HG03064 (cell line): ENCODE results near the gene CORO2A.
A peak's percentile ranks its signal among the peaks of the same experiment; 100 is the strongest.
"Not testable (repeated sequence)": the region's sequence is repeated elsewhere in the genome, so short reads cannot be mapped to it uniquely, and the experiment has no call there.

Source experiments
- ATAC-seq: cut with Tn5 transposase; IDR thresholded peaks from one replicate; pipeline ENCODE4 v1.9.1; 2021; ENCODE audit warnings: low read depth; ENCODE audit not compliant: unreplicated experiment

Gene CORO2A

DNA sequence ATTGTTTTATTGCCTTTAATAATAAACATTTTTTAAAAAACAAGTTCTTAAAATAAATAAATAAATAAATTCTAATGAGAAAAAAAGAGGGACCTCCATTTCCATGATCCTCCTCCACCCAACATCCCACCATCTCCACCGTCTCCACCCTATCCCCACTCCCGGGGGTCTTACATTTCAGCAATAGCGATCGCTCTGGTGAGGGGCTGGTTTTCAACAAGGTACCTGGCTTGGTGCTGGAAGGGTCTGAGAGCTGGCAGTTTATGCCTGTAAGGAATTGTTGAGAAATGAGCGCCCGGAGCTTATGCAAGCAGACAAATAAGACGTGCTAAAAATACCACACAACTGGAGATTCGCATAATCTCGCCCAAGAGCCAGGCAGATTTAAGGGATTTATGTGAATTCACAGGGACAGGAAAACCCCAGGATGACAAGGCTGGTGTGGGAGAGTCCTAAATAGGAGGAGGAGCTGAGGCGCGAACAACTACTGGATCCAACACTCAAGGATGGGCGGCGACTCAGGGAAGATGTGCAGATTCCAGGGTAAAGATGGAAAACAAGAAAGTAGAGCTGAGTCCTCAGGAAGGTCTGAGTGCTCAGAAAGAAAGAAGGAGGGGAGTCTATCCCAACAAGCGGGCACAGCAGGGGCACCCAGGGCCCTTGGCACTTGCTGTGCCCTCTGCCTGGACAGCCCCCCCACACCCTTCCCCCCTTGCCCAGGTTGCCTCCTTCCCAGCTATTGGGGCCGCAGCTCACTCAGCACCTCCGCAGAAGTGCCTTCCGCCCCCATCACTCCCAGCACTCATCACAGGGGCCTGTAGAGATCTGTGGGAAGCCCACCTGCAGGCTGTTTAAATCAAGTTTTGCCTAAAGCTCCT lies 100.5 kb downstream of the CORO2A start:
- ATAC-seq, result no peak

DNA sequence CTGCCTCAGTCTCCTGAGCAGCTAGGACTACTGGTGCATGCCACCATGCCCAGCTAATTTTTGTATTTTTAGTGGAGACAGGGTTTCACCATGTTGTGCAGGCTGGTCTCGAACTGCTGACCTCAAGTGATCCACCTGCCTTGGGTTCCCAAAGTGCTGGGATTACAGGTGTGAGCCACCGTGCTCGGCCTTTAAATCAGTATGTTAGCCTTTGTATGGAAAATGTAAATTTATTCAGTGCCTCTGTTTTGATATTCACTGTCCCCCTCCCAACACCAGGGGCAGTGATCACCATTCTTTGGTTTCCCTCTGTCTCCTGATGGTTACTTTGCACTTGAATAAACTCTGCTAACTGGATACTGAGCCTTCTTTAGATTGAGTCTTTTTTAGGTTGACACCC lies 101.8 kb downstream of the CORO2A start:
- not testable (repeated sequence) for ATAC-seq

DNA sequence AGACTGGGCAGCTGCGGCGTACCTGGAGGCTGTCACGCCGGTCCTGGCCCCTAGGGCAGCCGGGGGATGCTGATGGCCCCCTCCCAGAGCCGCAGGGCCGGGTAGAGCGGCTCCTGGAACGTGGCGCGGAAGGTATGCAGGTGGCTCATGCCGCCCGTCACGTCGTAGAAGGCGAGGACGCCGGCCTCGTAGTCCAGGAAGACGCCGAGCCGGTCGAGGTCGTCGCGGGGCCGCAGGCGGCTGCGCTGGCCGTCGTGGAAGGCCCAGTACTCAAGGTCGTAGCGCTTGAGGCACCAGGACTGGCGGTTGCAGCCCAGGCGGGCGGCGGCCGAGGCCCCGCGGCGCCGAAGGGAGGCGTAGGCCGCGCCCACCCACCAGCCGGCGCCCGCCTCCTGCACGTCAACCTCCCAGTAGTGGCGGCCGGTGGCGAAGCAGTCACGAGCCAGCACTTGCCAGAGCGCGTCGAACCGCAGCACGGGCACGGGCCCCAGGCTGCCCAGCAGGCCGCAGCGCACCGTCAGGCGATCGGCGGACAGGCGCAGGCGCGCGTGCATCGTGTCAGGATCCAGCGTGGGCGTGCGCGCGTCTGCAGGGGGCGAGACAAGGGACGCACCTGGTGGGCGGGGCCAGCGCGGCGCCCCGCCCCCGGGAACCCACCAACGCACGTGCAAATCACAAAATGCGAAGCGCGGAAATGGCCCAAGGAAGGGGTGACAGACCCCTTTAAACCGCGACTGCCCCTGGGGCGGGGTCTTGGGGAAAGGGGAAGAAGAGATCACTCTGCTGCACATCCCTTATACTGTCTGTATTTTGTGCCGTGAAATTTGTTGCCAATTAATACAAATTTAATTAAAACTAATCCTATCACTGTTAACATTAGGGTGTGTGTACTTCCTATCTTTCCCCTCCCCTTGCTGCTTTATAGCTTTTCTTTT lies 104.8 kb downstream of the CORO2A start:
- peak; percentile 52 for ATAC-seq

DNA sequence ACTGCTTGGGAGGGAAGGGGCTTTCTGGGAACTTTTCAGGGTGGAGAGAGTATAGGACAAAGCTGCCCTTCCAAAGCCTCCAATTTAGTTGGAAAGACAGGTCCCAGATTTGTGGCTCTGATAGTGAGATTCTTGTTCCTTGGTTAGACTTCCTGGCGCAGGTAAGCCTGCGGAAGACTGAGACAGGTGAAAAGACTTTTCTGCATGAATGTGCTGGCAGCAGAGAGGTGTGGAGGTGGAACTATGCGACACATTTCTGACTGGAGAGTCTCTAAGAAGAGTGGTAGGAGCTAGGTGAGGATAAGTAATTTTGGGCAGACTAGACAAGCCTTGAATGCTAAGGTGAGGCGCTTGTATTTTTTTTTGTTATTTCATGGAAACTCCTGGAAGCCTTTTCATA lies 106.0 kb downstream of the CORO2A start:
- no peak for ATAC-seq

- ATAC-seq, result no peak
Measured at GRCh38 chr9:98085944-98086343, 106.5 kb downstream of the CORO2A start.

GRCh38 chr9:98085058-98085457 lies 107.4 kb downstream of the CORO2A start:
- no peak for ATAC-seq

DNA sequence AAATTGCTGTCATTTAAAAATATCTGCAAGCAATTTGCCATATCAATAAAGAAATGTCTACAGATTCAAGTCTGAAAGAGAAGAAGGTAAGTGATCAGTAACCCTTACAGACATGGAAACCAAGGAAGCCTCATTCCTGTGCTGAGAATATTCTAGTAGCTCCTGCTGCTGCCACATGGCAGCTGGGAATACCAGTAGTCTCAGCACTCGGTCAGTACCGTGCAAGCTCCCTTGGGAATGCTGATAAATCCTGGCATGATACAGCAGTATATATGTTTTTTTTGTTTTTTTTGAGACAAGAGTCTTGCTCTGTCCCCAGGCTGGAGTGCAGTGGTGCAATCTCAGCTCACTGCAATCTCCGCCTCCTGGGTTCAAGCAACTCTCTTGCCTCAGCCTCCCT lies 108.0 kb downstream of the CORO2A start:
- ATAC-seq, result no peak

DNA sequence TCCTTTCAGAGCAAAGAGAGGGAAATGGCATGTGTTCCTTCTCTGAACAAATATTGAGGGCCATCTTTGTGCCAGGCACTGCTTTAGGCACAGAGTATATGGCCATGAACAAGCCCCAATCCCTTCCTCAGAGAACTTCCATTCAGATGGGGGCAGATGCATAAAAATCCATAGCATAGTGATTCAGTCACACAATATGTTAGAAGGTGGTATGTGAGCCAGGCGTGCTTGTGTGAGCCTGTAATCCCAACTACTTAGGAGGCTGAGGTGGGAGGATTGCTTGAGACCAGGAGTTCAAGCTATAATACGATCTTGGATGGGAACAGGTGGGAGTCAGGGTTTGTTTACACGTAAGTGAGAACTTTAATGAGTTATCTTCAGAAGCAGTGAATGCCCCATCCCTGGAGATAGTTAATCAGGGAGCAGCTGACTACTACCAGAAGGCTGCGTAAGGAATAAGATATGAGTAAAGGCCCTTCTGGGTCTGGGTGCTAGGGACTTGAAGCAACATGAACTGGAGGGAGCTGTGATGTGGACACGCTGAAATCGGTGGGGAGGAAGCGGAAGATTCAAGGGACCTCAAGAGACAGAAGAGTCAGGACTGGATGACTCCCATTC lies 108.8 kb downstream of the CORO2A start:
- ATAC-seq, result no peak

- no peak for ATAC-seq
Measured at GRCh38 chr9:98083061-98083501, 109.4 kb downstream of the CORO2A start.

GRCh38 chr9:98081477-98082219 lies 110.8 kb downstream of the CORO2A start:
- no peak for ATAC-seq

DNA sequence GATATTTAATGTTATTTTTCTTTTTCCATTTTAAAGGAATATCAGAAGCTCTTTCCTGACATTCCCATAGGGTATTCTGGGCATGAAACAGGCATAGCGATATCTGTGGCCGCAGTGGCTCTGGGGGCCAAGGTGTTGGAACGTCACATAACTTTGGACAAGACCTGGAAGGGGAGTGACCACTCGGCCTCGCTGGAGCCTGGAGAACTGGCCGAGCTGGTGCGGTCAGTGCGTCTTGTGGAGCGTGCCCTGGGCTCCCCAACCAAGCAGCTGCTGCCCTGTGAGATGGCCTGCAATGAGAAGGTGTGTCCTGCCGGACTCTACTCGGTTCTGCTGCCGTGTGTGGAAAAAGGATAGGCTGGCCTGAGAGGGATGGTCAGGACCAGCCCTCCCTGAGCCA lies 111.7 kb downstream of the CORO2A start:
- no peak for ATAC-seq

DNA sequence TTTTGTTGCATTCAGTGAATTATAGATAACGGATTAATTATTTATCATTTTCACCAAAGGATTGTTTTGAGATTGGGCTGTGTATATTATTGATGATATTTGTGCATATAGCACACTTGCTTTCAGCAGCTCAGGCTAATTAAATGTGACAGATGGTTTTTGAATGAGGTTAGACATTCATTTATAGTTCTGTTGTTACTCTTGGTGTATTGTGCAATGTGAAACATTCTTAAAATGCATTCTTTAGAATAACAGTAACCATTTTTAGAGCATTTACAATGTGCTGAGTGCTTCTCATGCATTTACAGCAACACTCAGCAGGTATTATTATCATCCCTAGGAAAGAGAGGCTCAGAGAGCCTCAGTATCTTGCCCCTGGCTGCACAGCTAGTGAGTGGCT lies 112.1 kb downstream of the CORO2A start:
- no peak for ATAC-seq

GRCh38 chr9:98078895-98079294 lies 113.5 kb downstream of the CORO2A start:
- no peak for ATAC-seq

DNA sequence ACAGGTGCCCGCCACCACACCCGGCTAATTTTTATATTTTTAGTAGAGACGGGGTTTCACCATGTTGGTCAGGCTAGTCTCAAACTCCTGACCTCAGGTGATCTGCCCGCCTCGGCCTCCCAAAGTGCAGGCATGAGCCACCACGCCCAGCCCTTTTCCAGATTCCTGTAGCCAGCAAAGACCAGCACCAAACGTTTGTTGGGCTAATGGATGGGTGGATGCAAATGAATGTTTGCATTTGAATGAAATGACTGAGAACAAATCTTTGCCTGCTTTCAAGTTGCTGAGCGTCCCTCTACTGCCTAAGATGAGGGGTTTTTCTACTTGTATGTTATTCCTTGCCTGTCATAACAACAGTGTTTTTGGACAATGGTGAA lies 115.9 kb downstream of the CORO2A start:
- not testable (repeated sequence) for ATAC-seq

DNA sequence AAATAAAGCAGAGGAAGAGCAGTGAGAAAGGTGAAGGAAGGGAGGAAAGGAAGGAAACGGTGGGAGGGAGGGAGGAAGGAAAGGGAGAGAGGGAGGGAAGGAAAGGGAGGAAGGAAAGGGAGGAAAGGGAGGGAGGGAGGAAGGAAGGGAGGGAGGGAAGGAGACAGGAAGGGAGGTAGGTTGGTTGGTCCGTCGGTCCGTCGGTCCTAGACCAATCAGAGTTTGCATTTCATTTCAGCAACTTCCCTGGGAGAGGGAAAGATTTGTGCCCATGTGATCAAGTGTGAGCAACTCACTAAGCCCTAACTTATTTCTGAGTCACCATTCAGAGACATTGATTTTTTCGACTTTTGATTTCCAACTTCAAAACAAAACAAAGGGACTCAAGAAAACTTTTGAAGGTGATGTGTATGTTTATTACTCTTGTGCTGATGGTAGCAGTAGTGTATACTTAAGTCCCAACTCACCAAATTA lies 117.1 kb downstream of the CORO2A start:
- ATAC-seq, result no peak

GRCh38 chr9:98074115-98074990 lies 118.1 kb downstream of the CORO2A start:
- no peak for ATAC-seq

DNA sequence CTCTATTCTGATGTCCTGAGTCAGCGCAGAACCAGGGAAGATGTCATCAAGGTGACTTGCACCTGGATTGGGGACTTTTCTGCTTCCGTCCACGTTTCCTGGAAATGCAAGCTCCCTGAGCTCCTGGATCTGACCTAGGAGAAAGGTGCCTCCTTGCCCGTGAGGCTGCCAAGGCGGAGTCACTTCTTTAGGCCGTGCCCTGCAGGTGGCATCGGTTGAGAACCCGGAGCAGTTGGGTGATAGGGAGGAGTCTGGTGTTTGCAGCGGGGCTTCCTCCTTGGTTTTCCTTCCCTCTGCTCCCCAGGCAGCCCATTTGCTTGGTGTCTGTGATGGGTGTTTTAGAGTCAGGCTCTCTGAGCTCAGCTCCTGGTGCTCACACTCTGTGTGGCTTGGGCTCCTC lies 120.7 kb downstream of the CORO2A start:
- no peak for ATAC-seq
